Stomach smooth muscle (tissue), 2 donors: ENCODE data around the gene DCDC2.

Experiments used
- H3K27ac ChIP-seq: one replicate; pipeline ENCODE4 v1.7.0; 2013; ENCODE audit warnings: mild to moderate bottlenecking, low read length, inconsistent platforms
- H3K27me3 ChIP-seq, 2 donors: one replicate each; pipeline ENCODE4 v1.7.0; 2013; ENCODE audit warnings: low read length in 2 of 2; ENCODE audit not compliant: insufficient read depth in 2 of 2, control insufficient read depth in 1 of 2
- H3K36me3 ChIP-seq, 2 donors: one replicate each; pipeline ENCODE4 v1.7.0; 2013; ENCODE audit warnings: low read length in 2 of 2; ENCODE audit not compliant: control insufficient read depth in 2 of 2, insufficient read depth in 2 of 2
- H3K4me1 ChIP-seq: one replicate; pipeline ENCODE4 v1.7.0; 2013; ENCODE audit warnings: low read length; ENCODE audit not compliant: control insufficient read depth, insufficient read depth
- H3K4me3 ChIP-seq, 2 donors: one replicate each; pipeline ENCODE4 v1.7.0; 2013; ENCODE audit warnings: low read length in 2 of 2
- H3K9ac ChIP-seq, 2 donors: one replicate each; pipeline ENCODE4 v1.7.0; 2013; ENCODE audit warnings: low read length in 2 of 2, mild to moderate bottlenecking in 1 of 2
- H3K9me3 ChIP-seq, 2 donors: one replicate each; pipeline ENCODE4 v1.7.0; 2013; ENCODE audit warnings: low read length in 2 of 2; ENCODE audit not compliant: control insufficient read depth in 2 of 2
- donor health status: healthy.
- donor health status: Pancreatic carcinoma.

Gene DCDC2

GRCh38 chr6:24352434-24352833, 5.4 kb downstream of the DCDC2 start:
- Histone ChIP-seq H3K4me3 (no peak overlapping the region), H3K36me3 (no peaks in the 10 kb centered on the region), H3K4me1 (no peaks in the 10 kb centered on the region), H3K9me3 (no peaks in the 10 kb centered on the region), H3K27me3 (no peaks in the 10 kb centered on the region), H3K9ac (no peak overlapping the region), H3K27ac (no peak overlapping the region)

GRCh38 chr6:24344976-24345375, 12.9 kb downstream of the DCDC2 start:
- Histone ChIP-seq H3K27me3 (no peaks in the 10 kb centered on the region), H3K4me1 (no peaks in the 10 kb centered on the region), H3K27ac (no peak overlapping the region), H3K9me3 (no peaks in the 10 kb centered on the region), H3K9ac (no peak overlapping the region), H3K36me3 (no peaks in the 10 kb centered on the region), H3K4me3 (no peak overlapping the region)

GRCh38 chr6:24340998-24341938, 16.6 kb downstream of the DCDC2 start:
- H3K27ac ChIP-seq = no peak overlapping the region
- H3K4me1 ChIP-seq = no peaks in the 10 kb centered on the region
- H3K27me3 ChIP-seq = no peaks in the 10 kb centered on the region

GRCh38 chr6:24339932-24340331, 17.9 kb downstream of the DCDC2 start:
- H3K4me1 ChIP-seq = no peaks in the 10 kb centered on the region
- no peaks in the 10 kb centered on the region for H3K36me3 ChIP-seq
- no peak overlapping the region for H3K4me3 ChIP-seq
- H3K27me3 ChIP-seq = no peaks in the 10 kb centered on the region
- no peak overlapping the region for H3K9ac ChIP-seq
- no peak overlapping the region for H3K27ac ChIP-seq
- peaks cover 0 to 2% of the 10 kb centered on the region in 2 donors for H3K9me3 ChIP-seq

More at GRCh38 chr6:24340998-24341938, 16.6 kb downstream of the DCDC2 start:
- Histone ChIP-seq H3K9me3 (peaks cover 0 to 2% of the 10 kb centered on the region in 2 donors), H3K4me3 (no peak overlapping the region), H3K36me3 (no peaks in the 10 kb centered on the region), H3K9ac (no peak overlapping the region)

- no peak overlapping the region for H3K4me3 ChIP-seq
- H3K36me3 ChIP-seq = no peaks in the 10 kb centered on the region
- H3K27me3 ChIP-seq = no peaks in the 10 kb centered on the region
- H3K9ac ChIP-seq = no peak overlapping the region
- no peak overlapping the region for H3K27ac ChIP-seq
- H3K9me3 ChIP-seq = peaks cover 0 to 2% of the 10 kb centered on the region in 2 donors
- H3K4me1 ChIP-seq = no peaks in the 10 kb centered on the region
These were observed 23.6 kb downstream of the DCDC2 start for GRCh38 chr6:24334285-24334684.

- Histone ChIP-seq H3K27me3 (no peaks in the 10 kb centered on the region), H3K9ac (no peak overlapping the region), H3K4me3 (no peak overlapping the region), H3K9me3 (no peaks in the 10 kb centered on the region), H3K27ac (no peak overlapping the region), H3K4me1 (no peaks in the 10 kb centered on the region), H3K36me3 (no peaks in the 10 kb centered on the region)
These were observed 25.5 kb downstream of the DCDC2 start for GRCh38 chr6:24332317-24332716.

GRCh38 chr6:24330137-24330732, 27.6 kb downstream of the DCDC2 start:
- no peak overlapping the region for H3K27ac ChIP-seq
- H3K4me3 ChIP-seq = no peak overlapping the region
- no peak overlapping the region for H3K9ac ChIP-seq
- H3K9me3 ChIP-seq = no peaks in the 10 kb centered on the region
- H3K4me1 ChIP-seq = no peaks in the 10 kb centered on the region
- no peaks in the 10 kb centered on the region for H3K36me3 ChIP-seq
- no peaks in the 10 kb centered on the region for H3K27me3 ChIP-seq

- H3K27ac ChIP-seq = no peak overlapping the region
- no peak overlapping the region for H3K9ac ChIP-seq
- no peaks in the 10 kb centered on the region for H3K9me3 ChIP-seq
- H3K27me3 ChIP-seq = no peaks in the 10 kb centered on the region
- H3K36me3 ChIP-seq = no peaks in the 10 kb centered on the region
- no peaks in the 10 kb centered on the region for H3K4me1 ChIP-seq
- no peak overlapping the region for H3K4me3 ChIP-seq
These were observed 28.4 kb downstream of the DCDC2 start for GRCh38 chr6:24329451-24329850.

- Histone ChIP-seq H3K4me3 (no peak overlapping the region), H3K9ac (no peak overlapping the region)
These were observed 28.8 kb downstream of the DCDC2 start for GRCh38 chr6:24329022-24329421.

GRCh38 chr6:24327756-24328155, 30.1 kb downstream of the DCDC2 start:
- no peaks in the 10 kb centered on the region for H3K27me3 ChIP-seq
- no peak overlapping the region for H3K4me3 ChIP-seq

More at GRCh38 chr6:24329022-24329421, 28.8 kb downstream of the DCDC2 start:
- no peaks in the 10 kb centered on the region for H3K9me3 ChIP-seq
- H3K27ac ChIP-seq = no peak overlapping the region
- H3K27me3 ChIP-seq = no peaks in the 10 kb centered on the region
- H3K36me3 ChIP-seq = no peaks in the 10 kb centered on the region
- H3K4me1 ChIP-seq = no peaks in the 10 kb centered on the region

GRCh38 chr6:24325978-24326377, 31.9 kb downstream of the DCDC2 start:
- no peak overlapping the region for H3K4me3 ChIP-seq
- no peak overlapping the region for H3K27ac ChIP-seq
- H3K36me3 ChIP-seq = no peaks in the 10 kb centered on the region
- no peaks in the 10 kb centered on the region for H3K27me3 ChIP-seq
- H3K4me1 ChIP-seq = no peaks in the 10 kb centered on the region
- H3K9me3 ChIP-seq = no peaks in the 10 kb centered on the region
- H3K9ac ChIP-seq = no peak overlapping the region

More at GRCh38 chr6:24327756-24328155, 30.1 kb downstream of the DCDC2 start:
- Histone ChIP-seq H3K9me3 (no peaks in the 10 kb centered on the region), H3K27ac (no peak overlapping the region), H3K9ac (no peak overlapping the region), H3K36me3 (no peaks in the 10 kb centered on the region), H3K4me1 (no peaks in the 10 kb centered on the region)
